Measurements from ENCODE around the gene DGAT2.

DGAT2 gene

DNA sequence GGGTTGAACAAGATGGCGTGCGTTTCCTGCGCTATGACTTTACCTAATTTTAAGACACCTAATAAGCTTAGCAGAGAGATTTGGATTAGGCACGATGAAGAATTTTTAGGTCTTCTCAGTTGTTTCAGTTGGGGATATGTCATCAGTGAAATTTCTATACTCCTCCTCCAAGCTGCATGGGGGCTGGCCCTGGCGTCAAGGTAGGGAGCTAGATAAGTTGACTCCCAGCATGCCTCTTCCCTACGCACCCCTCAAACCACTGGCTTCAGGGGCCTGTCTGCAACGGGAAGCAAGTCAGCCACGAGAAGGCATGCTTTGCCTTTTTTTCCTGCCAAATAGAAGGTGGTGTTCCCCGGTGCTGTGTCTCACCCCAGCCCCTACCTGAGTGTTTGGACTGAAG is 13.3 kb downstream of the DGAT2 start:
- DNase-seq = no peak

DNA sequence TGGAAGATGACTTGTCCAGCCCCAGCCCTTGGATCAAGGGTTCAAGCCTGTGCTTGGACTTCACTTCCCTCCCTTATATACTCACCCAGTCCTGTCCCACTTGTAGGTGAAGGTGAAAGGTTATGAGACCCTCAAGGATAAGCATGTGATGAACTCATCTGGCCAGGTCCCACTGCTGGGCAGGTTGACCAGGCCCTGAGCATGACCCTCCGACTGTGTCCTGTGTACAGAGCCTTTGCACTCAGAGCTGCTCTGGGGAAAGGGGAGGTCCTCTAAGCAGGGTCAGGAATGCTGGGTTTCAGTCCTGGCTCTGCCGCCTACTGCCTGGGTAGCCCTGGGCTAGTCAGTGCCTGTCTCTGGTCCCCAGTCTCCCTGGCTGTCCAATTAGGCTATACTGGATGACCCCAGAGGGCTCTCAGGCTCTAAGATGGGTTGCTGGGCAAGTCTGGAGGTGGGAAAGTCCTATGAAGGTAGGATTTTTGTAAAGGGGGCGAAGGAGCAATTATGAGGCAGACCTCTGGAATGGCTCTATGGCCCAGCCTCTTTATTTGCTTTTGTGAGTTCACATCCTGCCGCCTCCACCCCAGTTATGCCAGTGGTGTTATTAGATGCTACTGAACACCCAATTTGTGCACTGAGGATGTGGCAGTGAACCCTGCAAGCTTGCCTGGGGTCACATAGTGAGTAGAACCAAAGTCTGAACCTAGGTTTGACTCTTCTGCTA is 14.1 kb downstream of the DGAT2 start:
- DNase-seq = no peak

DNA sequence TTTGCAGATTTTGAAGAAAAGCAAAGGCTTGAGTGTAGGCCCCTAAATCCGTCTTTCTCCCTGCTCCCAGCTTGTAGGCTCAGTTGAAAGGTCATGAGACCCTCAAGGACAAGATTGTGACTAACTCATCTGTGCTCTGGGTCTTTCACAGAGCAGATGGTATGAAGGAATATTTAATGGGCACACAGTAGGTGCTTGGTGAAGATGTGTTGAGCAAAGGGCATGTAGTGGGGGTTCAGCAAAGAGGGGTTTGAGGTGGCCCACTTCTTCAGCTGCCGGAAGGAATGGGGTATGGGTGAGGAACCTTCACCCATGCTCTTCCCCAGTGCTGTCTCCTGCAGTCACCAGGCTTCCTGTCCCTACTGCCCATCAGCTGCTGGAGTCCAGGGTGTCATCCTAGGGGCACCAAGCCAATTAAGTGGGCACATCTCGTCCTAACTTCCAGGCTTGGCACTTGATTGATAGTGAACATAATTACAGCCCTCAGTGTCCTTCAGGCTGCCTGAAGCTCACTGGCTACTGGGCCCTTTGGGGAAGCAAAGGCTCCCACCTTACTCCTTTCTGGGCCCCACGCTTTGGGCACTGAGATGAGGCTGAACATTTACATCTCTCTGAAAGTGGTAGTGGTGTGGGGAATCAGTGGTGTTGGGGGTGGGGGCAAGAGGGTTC is 15.0 kb downstream of the DGAT2 start:
- no peak for DNase-seq

DNA sequence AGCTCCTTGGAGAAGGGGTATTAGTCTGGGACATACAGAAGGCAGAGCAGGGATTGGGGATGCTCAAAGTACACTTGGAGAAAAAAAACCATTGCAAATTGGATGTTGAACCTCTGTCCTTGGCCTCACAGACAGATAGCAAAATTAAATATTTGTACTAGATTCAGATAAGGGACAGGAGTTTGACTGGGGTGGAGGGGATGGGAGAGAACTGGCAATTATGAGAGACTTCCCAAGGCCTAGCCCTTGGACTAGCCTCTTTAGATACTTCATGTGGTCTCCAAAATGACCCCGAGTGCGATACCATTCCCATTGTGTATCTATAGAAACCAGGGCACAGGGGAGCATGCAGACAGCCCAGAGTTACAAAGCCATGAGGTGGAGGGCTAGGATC is 15.5 kb downstream of the DGAT2 start:
- DNase-seq = no peak

DNA sequence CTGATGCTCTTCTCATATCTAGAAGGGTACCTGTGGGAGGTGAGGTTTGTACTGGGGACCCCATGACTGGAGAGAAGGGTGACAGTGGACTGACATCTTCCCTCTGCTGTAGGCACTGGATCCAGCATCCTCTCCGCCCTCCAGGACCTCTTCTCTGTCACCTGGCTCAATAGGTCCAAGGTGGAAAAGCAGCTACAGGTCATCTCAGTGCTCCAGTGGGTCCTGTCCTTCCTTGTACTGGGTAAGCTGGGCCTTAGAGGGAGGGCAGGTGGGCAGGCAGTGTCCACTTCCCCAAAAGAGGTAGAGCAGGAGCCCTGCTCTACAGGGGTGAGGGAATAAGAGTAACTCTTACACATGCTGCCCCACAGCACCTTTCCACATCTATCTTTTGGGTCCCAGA is 15.9 kb downstream of the DGAT2 start:
- DNase-seq = no peak

DNA sequence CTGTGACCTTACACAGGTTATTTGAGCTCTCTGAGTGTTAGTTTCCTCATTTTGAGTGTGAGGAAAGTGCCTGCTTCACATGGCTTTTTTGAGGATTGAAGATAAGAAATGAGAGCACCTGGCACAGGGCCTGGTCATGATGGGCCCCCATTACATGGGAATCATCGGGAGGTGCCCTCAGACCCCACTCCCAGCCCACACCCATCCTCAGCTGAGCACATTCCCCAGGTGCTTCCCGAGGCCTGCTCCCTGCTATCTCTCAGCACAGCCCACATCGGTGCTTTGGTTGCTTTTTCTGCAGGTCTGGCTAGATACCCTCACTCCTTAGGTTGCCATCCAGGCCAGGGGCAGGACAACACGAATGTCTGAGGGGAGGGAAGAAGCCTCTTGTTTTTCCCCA is 16.6 kb downstream of the DGAT2 start:
- no peak for DNase-seq

DNA sequence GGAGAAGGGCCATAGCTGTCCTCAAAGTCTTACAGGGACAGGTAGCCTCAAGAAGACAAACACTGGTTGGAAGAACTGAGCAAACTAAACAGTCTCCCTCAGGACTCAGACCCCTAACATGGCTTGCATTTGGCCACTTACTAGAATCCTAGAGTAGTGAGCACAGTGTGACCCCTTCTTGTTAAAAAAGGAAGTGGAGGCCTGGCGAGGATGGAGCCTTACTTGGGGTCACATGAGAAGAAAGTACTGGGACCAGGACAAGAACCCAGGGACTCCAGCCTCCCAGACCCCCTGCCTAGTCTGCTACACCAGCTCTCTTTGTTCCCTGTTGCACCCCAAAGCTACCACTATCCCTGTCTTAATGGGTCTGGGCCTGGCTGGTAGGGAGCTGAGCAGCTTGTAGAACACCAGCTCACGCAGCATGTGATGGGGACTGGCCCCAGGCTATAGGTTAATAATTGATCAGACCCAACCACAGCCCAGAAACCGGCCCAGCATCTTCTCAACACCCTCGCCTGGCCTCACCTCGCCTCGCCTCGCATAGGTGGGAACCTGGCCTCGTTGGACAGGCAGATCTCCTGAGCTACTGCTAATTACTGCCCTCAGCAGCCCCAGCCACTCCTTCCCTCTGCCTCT is 17.6 kb downstream of the DGAT2 start:
- DNase-seq = no peak

DNA sequence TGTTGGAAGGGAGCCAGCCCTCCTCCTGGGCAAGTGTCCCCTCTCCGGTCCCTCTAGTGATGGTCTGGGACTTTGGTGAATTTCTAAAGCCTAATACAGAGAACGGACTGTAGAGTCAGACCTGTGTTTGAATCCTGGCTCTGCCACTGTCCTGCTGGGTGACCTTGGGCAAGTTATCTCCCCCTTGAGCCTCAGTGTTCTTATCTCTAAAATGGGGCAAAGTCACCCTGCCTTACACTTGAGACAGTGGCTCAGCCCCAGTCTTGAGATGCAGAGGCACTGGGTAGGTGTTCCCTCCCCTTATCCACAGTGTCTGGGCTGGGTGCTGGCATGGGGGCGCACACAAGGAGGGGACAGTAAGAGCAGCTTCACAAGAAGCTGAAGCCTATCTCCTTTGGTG is 20.9 kb downstream of the DGAT2 start:
- DNase-seq = no peak

DNA sequence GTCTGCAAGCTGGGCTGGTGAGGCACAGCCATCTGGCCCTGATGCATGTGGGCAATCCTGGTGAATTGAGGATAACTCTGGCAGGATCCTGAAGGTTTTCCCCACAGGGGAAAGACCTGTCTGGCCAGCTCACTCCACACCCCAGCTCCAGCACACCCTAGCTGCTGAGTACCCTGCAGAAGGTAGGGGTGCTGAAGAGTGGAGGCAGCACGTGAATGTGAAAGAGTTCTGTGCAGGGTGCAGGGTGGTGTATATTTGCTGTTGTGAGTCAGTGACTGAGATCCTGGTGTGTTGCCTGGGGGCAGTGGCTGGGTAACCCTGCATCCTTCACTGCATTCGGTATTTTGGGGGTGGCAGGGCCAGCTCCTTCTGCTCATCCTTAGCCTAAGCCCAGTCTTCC is 22.4 kb downstream of the DGAT2 start:
- DNase-seq = no peak

DNA sequence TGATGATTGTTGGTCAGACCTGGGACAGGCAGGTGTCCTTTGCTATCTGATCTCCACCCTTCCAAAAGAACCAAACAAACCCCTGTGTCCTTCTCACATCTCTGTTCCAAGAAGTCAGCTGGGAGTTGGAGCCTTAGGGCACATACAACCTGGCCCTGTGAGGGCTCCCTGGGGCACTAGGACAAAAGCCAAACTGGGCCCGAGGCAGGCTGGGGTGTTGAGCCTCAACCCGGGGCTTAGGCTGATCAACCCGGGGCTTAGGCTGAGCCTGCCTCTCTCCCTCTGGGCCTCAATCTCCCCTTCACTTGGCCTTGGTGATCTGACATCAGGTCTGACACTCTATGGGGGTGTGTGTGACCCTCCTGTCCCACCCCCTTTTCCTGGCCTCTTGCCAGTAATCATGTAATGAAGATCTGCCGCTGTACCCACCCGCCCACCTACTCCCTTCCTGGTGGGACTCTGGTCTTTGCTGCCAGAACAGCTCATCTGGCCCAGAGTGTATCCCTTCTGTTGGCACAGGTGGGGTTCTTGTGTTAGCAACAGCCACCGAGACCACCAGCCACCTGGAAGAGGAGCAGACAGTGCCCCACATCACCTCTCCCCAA is 23.7 kb downstream of the DGAT2 start:
- DNase-seq = no peak

DNA sequence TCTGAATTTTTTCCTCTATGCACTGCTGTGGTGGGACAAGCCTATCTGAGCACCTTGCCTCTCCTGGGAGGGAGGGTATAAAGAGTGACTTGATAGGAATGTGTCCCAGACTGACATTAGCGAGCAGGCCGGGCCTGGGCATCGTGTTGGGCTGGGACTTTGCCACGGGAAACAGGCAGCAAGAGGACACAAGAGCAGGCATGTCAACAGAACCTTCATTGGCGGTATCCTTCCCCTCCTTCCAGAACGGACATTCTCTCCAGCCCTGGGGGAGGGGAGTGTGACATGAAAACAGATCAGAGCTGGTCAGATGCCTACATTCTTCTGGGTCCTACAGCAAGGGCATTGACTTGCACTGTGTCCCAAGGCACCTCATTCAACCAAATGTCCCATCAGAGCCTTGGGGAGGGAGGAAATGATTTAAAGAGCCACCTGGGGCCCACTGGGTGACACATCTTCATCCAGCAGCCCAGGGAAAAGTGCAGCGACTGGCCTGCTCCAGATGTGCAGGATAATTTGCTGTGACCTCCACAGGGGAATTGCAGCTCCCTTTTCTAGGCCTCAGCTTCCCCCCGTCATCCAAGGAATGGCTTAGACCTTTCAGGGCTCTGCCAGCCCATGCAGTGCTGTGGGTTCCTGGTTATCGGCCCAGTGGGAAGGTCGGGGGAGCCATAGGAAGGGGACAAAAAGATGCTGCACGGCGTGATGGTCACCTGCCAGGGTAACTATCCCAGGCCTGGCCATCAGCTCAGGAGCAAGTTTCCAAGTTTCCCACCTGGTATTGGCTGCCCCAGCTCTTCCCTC is 24.6 kb downstream of the DGAT2 start:
- no peak for DNase-seq

DNA sequence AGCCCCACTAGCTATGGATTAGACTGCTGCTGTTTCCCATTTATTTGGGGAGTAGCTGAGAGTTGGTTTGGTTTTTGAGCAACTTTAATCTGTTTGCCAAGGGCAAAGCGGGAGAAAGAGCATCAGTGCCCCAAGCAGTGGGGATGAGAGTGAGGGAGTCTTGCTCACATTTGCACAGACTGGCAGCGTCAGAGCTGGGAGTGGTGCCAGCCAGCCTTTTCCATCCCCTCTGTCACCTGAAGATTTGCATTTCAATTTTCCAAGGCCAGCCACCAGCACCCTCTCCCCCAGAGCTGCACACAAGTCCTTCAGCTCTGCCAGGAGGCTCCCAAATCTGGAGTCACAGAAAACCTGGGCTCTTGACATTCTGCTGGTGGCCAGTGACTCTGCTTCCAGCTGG is 25.4 kb downstream of the DGAT2 start:
- DNase-seq = no peak

DNA sequence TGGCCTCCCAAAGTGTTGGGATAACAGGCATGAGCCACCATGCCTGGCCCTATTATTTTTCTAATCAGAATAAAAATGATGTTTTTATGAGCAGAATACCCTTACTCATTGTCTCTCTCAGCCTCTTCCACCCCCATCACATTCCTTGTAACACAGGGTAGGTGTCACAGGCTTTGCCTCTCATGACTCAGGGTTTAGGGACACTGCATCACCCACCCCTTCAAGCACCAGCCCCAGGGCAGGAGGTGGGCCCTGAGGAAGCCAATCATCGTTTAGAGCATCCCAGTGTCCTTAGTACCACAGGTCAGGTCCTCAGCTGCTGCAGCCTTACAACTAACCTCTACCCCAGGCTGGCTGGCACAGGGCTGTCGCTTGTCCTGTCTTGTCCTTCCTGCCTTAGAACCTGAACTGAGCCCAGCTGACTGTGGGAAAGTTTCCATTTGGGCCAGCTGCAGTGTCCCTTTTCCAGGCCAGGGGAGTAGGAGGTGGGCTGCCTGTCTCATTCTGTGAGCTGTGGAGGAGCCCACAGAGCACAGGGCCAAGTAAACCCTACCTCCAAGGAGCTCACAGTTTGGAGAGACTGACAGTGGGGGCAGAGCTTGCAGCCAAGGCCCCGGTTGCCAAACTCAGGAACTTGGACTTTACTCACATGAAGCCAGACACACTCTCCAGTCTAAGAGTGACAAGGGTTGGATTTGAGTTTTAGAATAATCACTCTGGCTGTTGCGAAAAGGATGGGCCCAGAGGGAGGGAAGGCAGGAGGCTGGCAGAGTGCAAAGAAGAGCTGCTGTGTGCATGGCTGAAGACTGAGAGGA is 26.9 kb downstream of the DGAT2 start:
- no peak for DNase-seq

DNA sequence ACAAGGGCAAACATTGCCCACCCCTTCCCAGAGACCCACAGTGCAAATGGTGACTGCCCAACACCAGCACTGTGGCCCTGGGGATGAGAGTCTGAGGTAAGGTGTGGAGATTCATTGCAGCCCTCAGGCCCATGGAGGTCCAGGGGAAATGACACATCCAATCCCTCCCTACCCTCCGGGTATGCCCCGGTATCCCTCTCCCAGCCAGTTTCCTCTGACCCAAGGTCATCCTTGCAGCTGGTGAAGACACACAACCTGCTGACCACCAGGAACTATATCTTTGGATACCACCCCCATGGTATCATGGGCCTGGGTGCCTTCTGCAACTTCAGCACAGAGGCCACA is 27.5 kb downstream of the DGAT2 start:
- DNase-seq = no peak

DNA sequence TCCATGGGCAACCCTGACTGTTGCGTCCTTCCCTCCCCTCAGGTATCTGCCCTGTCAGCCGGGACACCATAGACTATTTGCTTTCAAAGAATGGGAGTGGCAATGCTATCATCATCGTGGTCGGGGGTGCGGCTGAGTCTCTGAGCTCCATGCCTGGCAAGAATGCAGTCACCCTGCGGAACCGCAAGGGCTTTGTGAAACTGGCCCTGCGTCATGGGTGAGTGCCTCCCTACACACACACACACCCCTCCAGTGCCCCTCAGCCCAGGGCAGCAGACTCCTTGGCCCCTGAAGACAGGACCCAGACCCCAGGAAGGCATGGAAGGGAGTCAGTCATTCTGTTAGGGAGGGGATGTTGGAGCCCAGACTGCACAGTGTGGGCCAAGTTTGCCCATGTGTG is 28.5 kb downstream of the DGAT2 start:
- no peak for DNase-seq

DNA sequence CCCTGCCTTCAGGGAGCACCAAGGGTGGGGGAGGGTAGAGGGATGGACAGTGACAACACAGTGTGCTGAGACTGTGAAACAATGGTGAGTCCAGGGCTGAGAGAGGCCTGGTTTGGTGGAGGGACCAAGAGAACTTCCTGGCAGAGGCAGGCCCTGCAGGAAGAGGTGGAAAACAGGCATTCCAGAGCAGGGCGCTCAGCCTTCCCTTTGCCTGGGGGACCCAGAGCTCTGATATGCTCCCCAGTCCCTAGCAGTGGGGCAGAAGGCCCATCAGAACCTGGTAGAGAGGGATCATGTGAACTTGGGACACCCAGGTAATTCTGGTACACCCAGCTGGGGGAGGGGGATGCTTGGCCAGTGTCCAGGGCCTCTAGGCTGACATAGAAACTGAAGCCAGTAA is 29.2 kb downstream of the DGAT2 start:
- no peak for DNase-seq

DNA sequence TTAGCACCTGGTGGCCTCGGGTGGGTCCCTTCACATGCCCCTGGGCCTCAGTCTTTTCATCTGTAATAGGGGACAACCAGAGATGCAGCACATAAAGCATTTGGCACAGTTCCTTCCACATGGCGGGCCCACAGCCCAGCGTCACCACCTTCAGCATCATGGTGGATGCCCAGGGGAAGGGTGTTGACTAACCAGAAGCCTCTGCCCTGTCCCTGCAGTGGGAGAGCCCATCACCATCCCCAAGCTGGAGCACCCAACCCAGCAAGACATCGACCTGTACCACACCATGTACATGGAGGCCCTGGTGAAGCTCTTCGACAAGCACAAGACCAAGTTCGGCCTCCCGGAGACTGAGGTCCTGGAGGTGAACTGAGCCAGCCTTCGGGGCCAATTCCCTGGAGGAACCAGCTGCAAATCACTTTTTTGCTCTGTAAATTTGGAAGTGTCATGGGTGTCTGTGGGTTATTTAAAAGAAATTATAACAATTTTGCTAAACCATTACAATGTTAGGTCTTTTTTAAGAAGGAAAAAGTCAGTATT is 31.6 kb downstream of the DGAT2 start:
- no peak for DNase-seq

DNA sequence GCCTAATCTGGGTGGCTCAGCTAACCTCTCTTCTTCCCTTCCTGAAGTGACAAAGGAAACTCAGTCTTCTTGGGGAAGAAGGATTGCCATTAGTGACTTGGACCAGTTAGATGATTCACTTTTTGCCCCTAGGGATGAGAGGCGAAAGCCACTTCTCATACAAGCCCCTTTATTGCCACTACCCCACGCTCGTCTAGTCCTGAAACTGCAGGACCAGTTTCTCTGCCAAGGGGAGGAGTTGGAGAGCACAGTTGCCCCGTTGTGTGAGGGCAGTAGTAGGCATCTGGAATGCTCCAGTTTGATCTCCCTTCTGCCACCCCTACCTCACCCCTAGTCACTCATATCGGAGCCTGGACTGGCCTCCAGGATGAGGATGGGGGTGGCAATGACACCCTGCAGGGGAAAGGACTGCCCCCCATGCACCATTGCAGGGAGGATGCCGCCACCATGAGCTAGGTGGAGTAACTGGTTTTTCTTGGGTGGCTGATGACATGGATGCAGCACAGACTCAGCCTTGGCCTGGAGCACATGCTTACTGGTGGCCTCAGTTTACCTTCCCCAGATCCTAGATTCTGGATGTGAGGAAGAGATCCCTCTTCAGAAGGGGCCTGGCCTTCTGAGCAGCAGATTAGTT is 32.3 kb downstream of the DGAT2 start:
- DNase-seq = no peak

DNA sequence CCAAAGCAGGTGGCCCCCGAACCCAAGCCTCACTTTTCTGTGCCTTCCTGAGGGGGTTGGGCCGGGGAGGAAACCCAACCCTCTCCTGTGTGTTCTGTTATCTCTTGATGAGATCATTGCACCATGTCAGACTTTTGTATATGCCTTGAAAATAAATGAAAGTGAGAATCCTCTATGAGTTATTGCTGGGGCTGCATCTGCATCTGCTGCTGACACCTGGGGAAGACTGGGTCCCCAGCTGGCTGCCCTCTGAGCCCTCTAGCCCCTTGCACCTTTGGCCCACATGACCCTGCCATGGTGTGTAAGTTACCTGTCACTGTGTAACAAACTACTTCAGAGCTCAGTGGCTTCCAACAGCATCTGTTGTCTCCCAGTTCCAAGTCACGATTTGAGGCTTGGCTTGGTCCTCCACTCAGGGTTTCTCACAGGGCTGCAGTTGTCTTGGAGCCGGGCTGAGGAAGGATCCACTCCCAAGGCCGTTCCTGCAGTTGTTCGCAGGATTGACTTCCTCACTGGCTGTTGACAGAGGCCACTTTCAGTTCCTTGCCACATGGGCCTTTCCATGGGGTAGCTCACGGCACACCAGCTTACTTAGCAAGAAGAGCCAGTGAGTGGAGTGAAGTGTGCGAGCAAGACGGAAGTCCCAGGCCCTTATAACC is 32.9 kb downstream of the DGAT2 start:
- DNase-seq = no peak

DNA sequence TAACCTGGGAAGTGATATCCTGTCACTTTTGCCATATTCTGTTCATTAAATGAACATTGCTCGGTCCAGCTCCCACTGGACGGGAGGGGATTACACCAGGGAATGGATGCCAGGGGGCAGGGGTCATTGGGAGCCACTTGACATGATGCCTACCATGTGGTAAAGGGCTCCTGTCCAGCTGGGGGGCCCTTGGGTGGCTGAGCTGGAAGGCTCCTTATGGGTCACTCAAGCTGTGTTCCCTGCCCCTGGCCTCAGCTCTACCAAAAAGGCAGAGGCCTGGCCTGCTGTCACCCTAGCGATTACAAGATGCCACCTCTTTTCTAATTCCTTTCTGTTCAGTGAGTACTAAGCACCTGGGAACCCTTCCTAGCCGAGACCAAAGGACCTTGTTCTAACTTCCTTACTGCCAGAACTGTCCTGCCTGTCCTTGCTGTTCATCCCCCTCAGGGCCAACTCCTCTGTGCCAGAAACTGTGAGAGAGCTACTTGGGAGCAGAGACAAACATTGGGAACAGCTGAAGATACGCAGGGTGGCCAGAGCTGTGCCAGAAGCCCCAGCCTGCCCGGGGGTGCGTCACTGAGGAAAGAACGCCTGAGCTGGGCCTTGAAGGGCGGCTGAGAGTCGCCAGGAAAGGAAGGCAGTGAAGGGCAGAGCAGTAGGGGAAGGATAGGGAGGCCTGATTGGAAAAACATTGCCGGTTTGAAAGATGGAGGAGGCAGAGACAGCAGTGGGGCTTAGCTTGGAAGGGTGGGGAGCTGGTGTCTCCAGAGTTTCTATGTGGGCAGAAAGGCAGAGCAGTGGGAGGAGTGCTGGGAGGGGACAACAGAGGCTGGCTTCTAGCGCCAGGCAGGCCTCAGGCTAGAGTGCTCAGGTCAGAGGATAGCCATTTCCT is 33.7 kb downstream of the DGAT2 start:
- no peak for DNase-seq
